Adrenal gland (tissue), 5 donors: ENCODE results near the gene PRDM8.

Experiments
- POLR2A ChIP-seq, 2 donors: fragments of 450-650 bp; IDR thresholded peaks; one replicate each; pipeline ENCODE4 v1.6.1; 2017; ENCODE audit warnings: antibody characterized with exemption in 2 of 2, mild to moderate bottlenecking in 2 of 2, moderate library complexity in 1 of 2
- TF ChIP-seq, protein P1 (sequence below), 6 experiments: fragments of 450-650 bp in 4 of 6; fragments of 200-600 bp in 2 of 6; sonication (generic) in 1 of 6; IDR thresholded peaks; 1 replicate in 5 of 6; 2 replicates in 1 of 6; pipeline versions ENCODE4 v1.5.1 to v1.8.0; 2016 to 2021; ENCODE audit warnings: antibody characterized with exemption in 6 of 6, mild to moderate bottlenecking in 2 of 6, moderate library complexity in 1 of 6
- donor health status: DM: no; HTN: no; CAD: no.

DNA sequence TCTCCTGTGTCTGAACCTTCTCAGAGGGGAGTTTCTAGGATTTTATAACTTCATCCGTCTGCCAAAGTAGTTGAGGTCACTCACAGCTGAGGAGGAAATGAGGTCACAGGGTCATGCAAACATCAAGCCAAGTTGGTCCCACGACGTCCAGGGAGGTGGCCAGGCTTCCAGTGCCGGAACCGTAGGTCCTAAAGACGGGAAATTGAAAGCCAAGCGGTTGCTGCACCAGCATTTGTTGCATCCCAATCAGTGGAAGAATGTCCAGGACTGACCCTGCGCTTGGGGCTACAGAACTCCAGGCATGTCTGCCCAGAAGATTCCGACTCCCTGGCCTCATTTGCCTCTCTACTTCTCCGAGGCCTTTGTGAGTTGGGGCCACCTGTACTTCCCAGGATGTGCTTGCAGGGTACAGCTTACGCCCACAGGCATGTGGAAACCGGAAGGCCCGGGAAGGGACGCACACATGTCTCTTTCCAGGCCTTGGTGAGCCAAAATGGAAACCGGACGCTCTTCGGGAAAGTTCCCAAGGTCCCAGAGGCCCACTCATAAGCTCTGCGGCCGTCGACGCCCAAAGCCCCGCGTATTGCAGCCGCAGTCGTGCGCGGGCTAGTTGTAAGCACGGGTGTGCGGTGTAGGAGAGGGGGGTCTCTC is 9.3 kb downstream of the PRDM8 start:
- TF ChIP-seq, protein P1, sequence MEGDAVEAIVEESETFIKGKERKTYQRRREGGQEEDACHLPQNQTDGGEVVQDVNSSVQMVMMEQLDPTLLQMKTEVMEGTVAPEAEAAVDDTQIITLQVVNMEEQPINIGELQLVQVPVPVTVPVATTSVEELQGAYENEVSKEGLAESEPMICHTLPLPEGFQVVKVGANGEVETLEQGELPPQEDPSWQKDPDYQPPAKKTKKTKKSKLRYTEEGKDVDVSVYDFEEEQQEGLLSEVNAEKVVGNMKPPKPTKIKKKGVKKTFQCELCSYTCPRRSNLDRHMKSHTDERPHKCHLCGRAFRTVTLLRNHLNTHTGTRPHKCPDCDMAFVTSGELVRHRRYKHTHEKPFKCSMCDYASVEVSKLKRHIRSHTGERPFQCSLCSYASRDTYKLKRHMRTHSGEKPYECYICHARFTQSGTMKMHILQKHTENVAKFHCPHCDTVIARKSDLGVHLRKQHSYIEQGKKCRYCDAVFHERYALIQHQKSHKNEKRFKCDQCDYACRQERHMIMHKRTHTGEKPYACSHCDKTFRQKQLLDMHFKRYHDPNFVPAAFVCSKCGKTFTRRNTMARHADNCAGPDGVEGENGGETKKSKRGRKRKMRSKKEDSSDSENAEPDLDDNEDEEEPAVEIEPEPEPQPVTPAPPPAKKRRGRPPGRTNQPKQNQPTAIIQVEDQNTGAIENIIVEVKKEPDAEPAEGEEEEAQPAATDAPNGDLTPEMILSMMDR (IDR thresholded peaks at IDR 0.05), result no peak
- no peak for TF ChIP-seq POLR2A (IDR thresholded peaks at IDR 0.05)
